Neuronal stem cell (in vitro differentiated cells): ENCODE results near the gene LAMA5.
A peak's percentile ranks its signal among the peaks of the same experiment; 100 is the strongest.

Source experiments
- DNase-seq: peaks from one replicate; pipeline ENCODE4 v3.0.0-alpha.2; 2013; ENCODE audit warnings: low spot score
- H2AFZ ChIP-seq: one replicate; pipeline ENCODE4 v1.6.1; 2013; ENCODE audit warnings: mild to moderate bottlenecking, low read length, inconsistent platforms
- H2AK5ac ChIP-seq: 2 replicates; pipeline ENCODE4 v1.6.1; 2013; ENCODE audit warnings: low read depth, mild to moderate bottlenecking, inconsistent platforms, low read length, moderate library complexity, mixed read lengths
- H2BK120ac ChIP-seq: 2 replicates; pipeline ENCODE4 v1.6.1; 2013; ENCODE audit warnings: low read depth, mild to moderate bottlenecking, inconsistent platforms, low read length, moderate library complexity, mixed read lengths
- H2BK12ac ChIP-seq: one replicate; pipeline ENCODE4 v1.6.1; 2013; ENCODE audit warnings: low read length, inconsistent platforms
- H2BK15ac ChIP-seq: 2 replicates; pipeline ENCODE4 v1.6.1; 2013; ENCODE audit warnings: mild to moderate bottlenecking, low read length, inconsistent platforms, mixed read lengths
- H2BK5ac ChIP-seq: one replicate; pipeline ENCODE4 v1.6.1; 2013; ENCODE audit warnings: inconsistent platforms, mild to moderate bottlenecking, low read length, moderate library complexity
- H3K14ac ChIP-seq: one replicate; pipeline ENCODE4 v1.6.1; 2013; ENCODE audit warnings: low read length, inconsistent platforms
- H3K18ac ChIP-seq: 2 replicates; pipeline ENCODE4 v1.6.1; 2013; ENCODE audit warnings: low read length, inconsistent platforms
- H3K23ac ChIP-seq: 2 replicates; pipeline ENCODE4 v1.6.1; 2013; ENCODE audit warnings: low read depth, mild to moderate bottlenecking, mixed read lengths, low read length, inconsistent platforms; ENCODE audit not compliant: poor library complexity
- H3K27ac ChIP-seq: replicated peaks from 3 replicates; pipeline ENCODE4 v1.5.1; 2013; ENCODE audit warnings: low read length, inconsistent platforms
- H3K27me3 ChIP-seq, 3 experiments: 2 replicates each; pipeline ENCODE4 v1.6.1; 2013; ENCODE audit warnings: low read length in 3 of 3, mild to moderate bottlenecking in 2 of 3, inconsistent platforms in 1 of 3, low read depth in 1 of 3, mixed read lengths in 1 of 3, moderate library complexity in 1 of 3; ENCODE audit not compliant: control insufficient read depth in 3 of 3, insufficient read depth in 3 of 3
- H3K36me3 ChIP-seq, 2 donors: replicated peaks in 1 of 2; 2 replicates each; pipeline ENCODE4 v1.6.1; 2013; ENCODE audit warnings: low read length in 2 of 2; ENCODE audit not compliant: control insufficient read depth in 2 of 2, insufficient read depth in 2 of 2
- H3K4ac ChIP-seq: 2 replicates; pipeline ENCODE4 v1.6.1; 2013; ENCODE audit warnings: inconsistent platforms, mild to moderate bottlenecking, low read length, moderate library complexity
- H3K4me1 ChIP-seq, 2 donors: 1 replicate in 1 of 2; 2 replicates in 1 of 2; pipeline ENCODE4 v1.6.1; 2013; ENCODE audit warnings: low read length in 2 of 2, low read depth in 1 of 2; ENCODE audit not compliant: control insufficient read depth in 2 of 2, insufficient read depth in 1 of 2
- H3K4me2 ChIP-seq: one replicate; pipeline ENCODE4 v1.6.1; 2013; ENCODE audit warnings: mild to moderate bottlenecking, low read length, inconsistent platforms; ENCODE audit not compliant: insufficient read depth, poor library complexity, severe bottlenecking
- H3K4me3 ChIP-seq, 2 donors: 2 replicates each; pipeline ENCODE4 v1.5.1; 2013; ENCODE audit warnings: low read length in 2 of 2, mild to moderate bottlenecking in 2 of 2, inconsistent platforms in 1 of 2, moderate library complexity in 1 of 2
- H3K79me1 ChIP-seq: one replicate; pipeline ENCODE4 v1.6.1; 2013; ENCODE audit warnings: low read depth, mild to moderate bottlenecking, inconsistent platforms, low read length, moderate library complexity
- H3K9ac ChIP-seq: one replicate; pipeline ENCODE4 v1.6.1; 2013; ENCODE audit warnings: mild to moderate bottlenecking, low read depth, low read length, inconsistent platforms; ENCODE audit not compliant: poor library complexity
- H3K9me3 ChIP-seq, 2 donors: replicated peaks in 1 of 2; 2 replicates each; pipeline versions ENCODE3 to v1.6.1; 2013; ENCODE audit warnings: low read length in 2 of 2, mild to moderate bottlenecking in 2 of 2, inconsistent platforms in 1 of 2, low read depth in 1 of 2, mixed read lengths in 1 of 2, moderate library complexity in 1 of 2; ENCODE audit not compliant: control insufficient read depth in 2 of 2, insufficient read depth in 1 of 2
- H4K8ac ChIP-seq: one replicate; pipeline ENCODE4 v1.6.1; 2013; ENCODE audit warnings: low read depth, mild to moderate bottlenecking, inconsistent platforms, low read length, moderate library complexity
- H4K91ac ChIP-seq: one replicate; pipeline ENCODE4 v1.6.1; 2013; ENCODE audit warnings: low read length, low read depth, mild to moderate bottlenecking, inconsistent platforms; ENCODE audit not compliant: poor library complexity
- WGBS, 2 donors: extraction: QIAGEN DNeasy Blood & Tissue Kit; methylation state at CpG; one replicate each; pipeline ENCODE4 v1.1.7; 2013; ENCODE audit warnings: missing lambda C conversion rate in 2 of 2, mixed read lengths in 1 of 2; ENCODE audit not compliant: insufficient read length in 2 of 2, insufficient replicate concordance in 1 of 2; ENCODE audit errors: extremely low coverage in 2 of 2; 5-methylcytosine and 5-hydroxymethylcytosine counted together

Gene LAMA5

GRCh38 chr20:62298577-62299249 is 68.4 kb downstream of the LAMA5 start:
- no peak overlapping the region for H3K18ac ChIP-seq
- no peak overlapping the region for H3K4me3 ChIP-seq
- no peak overlapping the region for H3K4ac ChIP-seq
- no peak overlapping the region for H3K27ac ChIP-seq
- no peaks in the 10 kb centered on the region for H3K27me3 ChIP-seq
- no peak overlapping the region for H2BK15ac ChIP-seq
- H2BK12ac ChIP-seq = no peak overlapping the region
- H3K23ac ChIP-seq = no peak overlapping the region
- no peak overlapping the region for H3K9ac ChIP-seq
- no peak overlapping the region for H4K91ac ChIP-seq
- WGBS, 2 donors = no CpG with 5 or more reads among the region's 33 CpGs
- H2BK5ac ChIP-seq = no peak overlapping the region
- no peak overlapping the region for H2AFZ ChIP-seq
- DNase-seq = no peak
- no peak overlapping the region for H3K14ac ChIP-seq
- H3K4me1 ChIP-seq = peaks cover 0 to 2% of the 10 kb centered on the region in 2 donors
- H2BK120ac ChIP-seq = peak overlapping the region; percentile 98
- peaks cover 8% of the 10 kb centered on the region for H3K79me1 ChIP-seq
- no peaks in the 10 kb centered on the region for H3K9me3 ChIP-seq
- no peak overlapping the region for H4K8ac ChIP-seq
- H2AK5ac ChIP-seq = no peak overlapping the region
- H3K4me2 ChIP-seq = no peak overlapping the region
- H3K36me3 ChIP-seq = peaks cover 18 to 36% of the 10 kb centered on the region in 2 donors

GRCh38 chr20:62297449-62298227 is 69.5 kb downstream of the LAMA5 start:
- H2BK5ac ChIP-seq = peak overlapping the region; percentile 32
- H3K27ac ChIP-seq = no peak overlapping the region
- no peak overlapping the region for H2BK15ac ChIP-seq
- no peak overlapping the region for H2BK12ac ChIP-seq
- no peak overlapping the region for H3K4ac ChIP-seq
- DNase-seq = no peak
- H2AFZ ChIP-seq = no peak overlapping the region
- H3K36me3 ChIP-seq = peaks cover 20 to 40% of the 10 kb centered on the region in 2 donors
- no peak overlapping the region for H4K8ac ChIP-seq
- no peak overlapping the region for H3K23ac ChIP-seq
- H3K14ac ChIP-seq = no peak overlapping the region
- no peaks in the 10 kb centered on the region for H3K4me1 ChIP-seq
- H3K9me3 ChIP-seq = no peaks in the 10 kb centered on the region
- H3K4me2 ChIP-seq = no peak overlapping the region
- H3K9ac ChIP-seq = peak overlapping the region; percentile 32
- H3K27me3 ChIP-seq = no peaks in the 10 kb centered on the region
- no peak overlapping the region for H4K91ac ChIP-seq
- peak overlapping the region; percentile 54 for H2AK5ac ChIP-seq
- H3K4me3 ChIP-seq = no peak overlapping the region
- no CpG with 5 or more reads among the region's 29 CpGs for WGBS, 2 donors
- peaks cover 2% of the 10 kb centered on the region for H3K79me1 ChIP-seq
- no peak overlapping the region for H2BK120ac ChIP-seq
- H3K18ac ChIP-seq = no peak overlapping the region

- Histone ChIP-seq H3K27ac (no peak overlapping the region), H4K8ac (peak overlapping the region; percentile 17), H2AFZ (no peak overlapping the region), H3K36me3 (peaks cover 24 to 47% of the 10 kb centered on the region in 2 donors), H2BK120ac (no peak overlapping the region), H3K79me1 (peaks cover 2% of the 10 kb centered on the region), H2BK5ac (peak overlapping the region; percentile 24), H3K14ac (no peak overlapping the region), H2AK5ac (no peak overlapping the region), H2BK12ac (no peak overlapping the region), H3K9me3 (peaks cover 0 to 4% of the 10 kb centered on the region in 2 donors), H3K4me2 (no peak overlapping the region), H3K27me3 (no peaks in the 10 kb centered on the region), H3K9ac (peak overlapping the region; percentile 70), H3K4ac (no peak overlapping the region), H3K4me1 (no peaks in the 10 kb centered on the region), H3K23ac (no peak overlapping the region), H2BK15ac (no peak overlapping the region), H4K91ac (no peak overlapping the region), H3K4me3 (peak overlapping the region in 1 of 2 donors; percentile 48), H3K18ac (peak overlapping the region; percentile 13)
- no peak for DNase-seq
- no CpG with 5 or more reads among the region's 30 CpGs for WGBS, 2 donors
Measured at GRCh38 chr20:62296724-62297448, 70.2 kb downstream of the LAMA5 start.

- Histone ChIP-seq H2BK15ac (no peak overlapping the region), H3K18ac (no peak overlapping the region), H3K4me1 (no peaks in the 10 kb centered on the region), H4K91ac (no peak overlapping the region), H2BK5ac (no peak overlapping the region), H2AK5ac (no peak overlapping the region), H3K36me3 (peaks cover 30 to 58% of the 10 kb centered on the region in 2 donors), H2BK12ac (no peak overlapping the region), H3K27ac (no peak overlapping the region), H3K14ac (no peak overlapping the region), H3K4me3 (no peak overlapping the region), H2AFZ (no peak overlapping the region), H2BK120ac (no peak overlapping the region), H3K9me3 (peaks cover 0 to 4% of the 10 kb centered on the region in 2 donors), H3K27me3 (no peaks in the 10 kb centered on the region), H3K4ac (no peak overlapping the region), H3K4me2 (no peak overlapping the region), H3K79me1 (peaks cover 2% of the 10 kb centered on the region), H4K8ac (no peak overlapping the region), H3K23ac (no peak overlapping the region), H3K9ac (no peak overlapping the region)
- WGBS, 2 donors = no CpG with 5 or more reads among the region's 17 CpGs
- no peak for DNase-seq
Measured at GRCh38 chr20:62294516-62294915, 72.6 kb downstream of the LAMA5 start.
